K562 (cell line): ENCODE data around the gene EDN2. TPM values are rescaled to one million over a fixed set of nuclear protein-coding genes. Genes with fewer than 3 reads are reported as not detected.

Experiments used
- ATAC-seq: fragments of 200-7000 bp; cut with Tn5 transposase; 3 replicates; pipeline ENCODE4 v1.9.1; 2020; ENCODE audit warnings: moderate library complexity
- BruUV-seq: library from RNA; stranded (reverse); fragments of 400-500 nt; replicated peaks from 2 replicates; lab custom pipeline; 2021; lab: Mats Ljungman, UMichigan
- CTCF ChIA-PET: fragments of 300-600 bp; formaldehyde crosslinking; extraction: SDS; loops from one replicate; lab custom pipeline; 2021; ENCODE audit warnings: low intra/inter-chr PET ratio; lab: Yijun Ruan, JAX
- POLR2A ChIA-PET: fragments of 300-600, 350-650 bp; sonication (Branson Sonifier 250); formaldehyde crosslinking; extraction: SDS; loops from one replicate; lab custom pipeline; 2021; ENCODE audit warnings: antibody characterized with exemption, inconsistent platforms; lab: Yijun Ruan, JAX
- DNase-seq, 4 experiments: peaks; one replicate each; pipeline versions ENCODE4 v3.0.0 to v3.0.0-alpha.2; 2011 to 2018; ENCODE audit warnings: low spot score in 3 of 4, mixed read lengths in 3 of 4; ENCODE audit errors: extremely low read depth in 1 of 4
- FAIRE-seq: peaks from 2 replicates; lab custom pipeline; 2011; peaks lifted over from hg19 to GRCh38; lab: Jason Lieb, UNC
- H2AFZ ChIP-seq: 2 replicates; pipeline ENCODE4 v1.6.0; 2011; ENCODE audit warnings: low read depth, low read length, control low read depth, inconsistent platforms
- H3K27ac ChIP-seq: fragments of 200-600 bp; 3 replicates; pipeline ENCODE4 v1.8.0; 2011; ENCODE audit warnings: low read depth, mild to moderate bottlenecking, control low read depth, inconsistent platforms, low read length, moderate library complexity, mixed read lengths; ENCODE audit errors: extremely low read depth
- H3K27me3 ChIP-seq, 2 experiments: fragments of 300-600 bp in 1 of 2; 2 replicates in 1 of 2; 3 replicates in 1 of 2; pipeline versions ENCODE4 v1.6.0 to v1.8.0; 2011; ENCODE audit warnings: inconsistent platforms in 2 of 2, low read length in 2 of 2, mild to moderate bottlenecking in 1 of 2, mixed read lengths in 1 of 2, moderate library complexity in 1 of 2; ENCODE audit not compliant: control insufficient read depth in 2 of 2, insufficient read depth in 2 of 2
- H3K36me3 ChIP-seq: fragments of 300-600 bp; 3 replicates; pipeline ENCODE4 v1.8.0; 2011; ENCODE audit warnings: mild to moderate bottlenecking, low read length, inconsistent platforms; ENCODE audit not compliant: control insufficient read depth, insufficient read depth
- H3K4me1 ChIP-seq, 2 experiments: fragments of 200-600 bp in 1 of 2; replicated peaks in 1 of 2; 2 replicates in 1 of 2; 3 replicates in 1 of 2; pipeline versions ENCODE4 v1.5.1 to v1.8.0; 2011; ENCODE audit warnings: inconsistent platforms in 2 of 2, low read length in 2 of 2, mild to moderate bottlenecking in 1 of 2, mixed read lengths in 1 of 2, moderate library complexity in 1 of 2; ENCODE audit not compliant: control insufficient read depth in 2 of 2, insufficient read depth in 2 of 2
- H3K4me2 ChIP-seq: 2 replicates; pipeline ENCODE4 v1.6.1; 2011; ENCODE audit warnings: low read length, control low read depth, inconsistent platforms, mixed read lengths; ENCODE audit not compliant: insufficient read depth
- H3K4me3 ChIP-seq: fragments of 200-600 bp; sonication (generic), shearing (Covaris generic); 2 replicates; pipeline ENCODE4 v1.5.1; 2016; ENCODE audit warnings: control low read depth, inconsistent platforms
- H3K79me2 ChIP-seq: fragments of 200-600 bp; 3 replicates; pipeline ENCODE4 v1.8.0; 2011; ENCODE audit warnings: low read length, inconsistent platforms; ENCODE audit not compliant: control insufficient read depth, insufficient read depth
- H3K9ac ChIP-seq, 2 experiments: 2 replicates each; pipeline versions ENCODE4 v1.6.0 to v1.6.1; 2011; ENCODE audit warnings: low read depth in 2 of 2, low read length in 2 of 2, control low read depth in 1 of 2, inconsistent platforms in 1 of 2, mild to moderate bottlenecking in 1 of 2, mixed read lengths in 1 of 2; ENCODE audit not compliant: insufficient read depth in 1 of 2
- H3K9me1 ChIP-seq: one replicate; pipeline ENCODE4 v1.6.0; 2011; ENCODE audit warnings: inconsistent platforms, mild to moderate bottlenecking, low read length, moderate library complexity; ENCODE audit not compliant: control insufficient read depth, insufficient read depth
- H3K9me3 ChIP-seq: replicated peaks from 2 replicates; pipeline ENCODE4 v1.5.1; 2011; ENCODE audit warnings: low read depth, low read length, inconsistent platforms; ENCODE audit not compliant: control insufficient read depth, insufficient read depth
- H4K20me1 ChIP-seq: replicated peaks from 2 replicates; pipeline ENCODE4 v1.6.1; 2011; ENCODE audit warnings: low read length, inconsistent platforms, mixed read lengths; ENCODE audit not compliant: control insufficient read depth, insufficient read depth
- HOXB6 ChIP-seq: fragments of 250-450 bp; sonication (Bioruptor Pico); IDR thresholded peaks from 2 replicates; pipeline ENCODE4 v1.5.1; 2022; ENCODE audit warnings: mild to moderate bottlenecking, borderline replicate concordance
- SRSF9 ChIP-seq: fragments of 200-400 bp; formaldehyde crosslinking; IDR thresholded peaks from 2 replicates; pipeline ENCODE4 v1.6.1; 2017; ENCODE audit warnings: low read depth, low read length, borderline replicate concordance
- ZFP36 ChIP-seq: fragments of 150-350 bp; IDR thresholded peaks from 2 replicates; pipeline ENCODE4 v1.6.1; 2018; ENCODE audit warnings: low read length, low read depth; ENCODE audit not compliant: partially characterized antibody
- ZNF232 ChIP-seq: sonication (generic); formaldehyde crosslinking; IDR thresholded peaks from 2 replicates; pipeline ENCODE4 v1.8.0; 2022; ENCODE audit warnings: mild to moderate bottlenecking, missing genetic modification reagents
- WGBS: fragments of 100-300 bp; shearing (Covaris generic); methylation state at CpG from one replicate; pipeline ENCODE4 v1.1.6; 2016; ENCODE audit warnings: low coverage, mixed read lengths; ENCODE audit not compliant: insufficient coverage; ENCODE audit errors: missing lambda C conversion rate; 5-methylcytosine and 5-hydroxymethylcytosine counted together
- in situ Hi-C: fragments of 300-500 bp; cut with MboI; formaldehyde crosslinking; loops from 4 replicates; pipeline ENCODE4 v1.15.0; 2018; ENCODE audit warnings: inconsistent platforms, mixed read lengths
- intact Hi-C: fragments of 100-400 bp; cut with micrococcal nuclease; formaldehyde crosslinking; loops from 2 replicates; pipeline ENCODE4 v1.14.2; 2022
- polyA plus RNA-seq, 8 experiments: library from polyadenylated mRNA; depleted of rRNA in 4 of 8; stranded (reverse) in 5 of 8; unstranded in 3 of 8; fragments of >200 nt; fragmentation: Nextera tagmentation in 2 of 8; fragmentation: Illumina TruSeq in 1 of 8; extraction: Ambion mirVana in 2 of 8; extraction: Trizol in 1 of 8; gene quantifications; 2 replicates each; pipeline versions ENCODE4 v1.2.1 to v1.2.3, GENCODE V29; 2011 to 2014; ENCODE audit warnings: inconsistent platforms in 1 of 8, missing spikeins in 1 of 8
- total RNA-seq, 7 experiments: library from RNA; depleted of rRNA in 6 of 7; stranded (reverse); fragments of >200 nt in 6 of 7; fragmentation: Illumina TruSeq in 2 of 7; extraction: Trizol in 2 of 7; gene quantifications; 2 replicates each; pipeline versions ENCODE4 v1.2.1 to v1.2.3, GENCODE V29; 2011 to 2021; ENCODE audit warnings: low replicate concordance in 1 of 7
- TF ChIP-seq, protein P1 (sequence below): sonication (generic); formaldehyde crosslinking; IDR thresholded peaks from 2 replicates; pipeline ENCODE4 v1.5.0; 2020; ENCODE audit warnings: missing genetic modification reagents
- TF ChIP-seq, protein P2 (sequence below): sonication (generic); formaldehyde crosslinking; IDR thresholded peaks from 2 replicates; pipeline ENCODE4 v1.4.0; 2020; ENCODE audit warnings: mild to moderate bottlenecking, missing genetic modification reagents
- TF ChIP-seq, protein P3 (sequence below): IDR thresholded peaks from 3 replicates; pipeline ENCODE4 v1.6.1; 2011; ENCODE audit warnings: borderline replicate concordance, mild to moderate bottlenecking, moderate library complexity; ENCODE audit not compliant: insufficient read length; ENCODE audit errors: extremely low read depth
- TF ChIP-seq, protein P4 (sequence below): fragments of 450-650 bp; formaldehyde crosslinking; IDR thresholded peaks from 2 replicates; pipeline ENCODE4 v1.4.0; 2020; ENCODE audit warnings: mild to moderate bottlenecking, mixed read lengths

EDN2 gene
- total and polyA plus RNA-seq, 9 of the 15 experiments (the other 6 are each of a cell fraction or from before 2014, with no cell fraction given): not detected

DNA sequence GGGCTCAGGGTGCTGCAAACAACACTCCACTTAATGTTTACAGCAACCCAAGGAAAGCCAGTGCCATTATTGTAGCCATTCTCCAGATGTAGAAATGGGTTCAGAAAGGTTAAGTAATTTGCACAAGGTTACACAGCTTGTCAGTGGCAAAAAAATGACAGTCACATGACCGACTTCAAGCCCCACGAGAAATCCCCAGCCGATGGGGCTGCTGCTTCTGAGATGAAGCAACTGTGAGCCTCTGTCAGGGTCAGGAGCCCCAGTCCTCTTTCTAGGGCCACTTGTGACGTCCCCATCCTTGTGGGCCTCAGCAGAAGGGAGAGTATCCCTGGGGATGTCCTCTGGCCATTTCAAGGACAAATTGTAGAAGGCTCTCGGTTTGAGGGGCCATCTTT, 54.8 kb downstream of the EDN2 start:
- no peak overlapping the region for H3K27ac ChIP-seq
- no TSS peak for BruUV-seq
- no peaks in the 10 kb centered on the region for H3K36me3 ChIP-seq
- peaks cover 18% of the 10 kb centered on the region for H4K20me1 ChIP-seq
- no peak overlapping the region for H3K4me3 ChIP-seq
- peaks cover 7 to 19% of the 10 kb centered on the region in 2 experiments; a peak in 3 of 5 replicates for H3K4me1 ChIP-seq
- intact Hi-C loops: loop anchor here (10.0 kb wide), 1 partner anchor 395 kb away; no protein-coding TSS in a partner anchor
- H3K9me1 ChIP-seq: peaks cover 2% of the 10 kb centered on the region
- in situ Hi-C loops: loop anchor here (5.0 kb wide), 2 partner anchors 112 to 162 kb away; no protein-coding TSS in a partner anchor
- no peaks in the 10 kb centered on the region for H3K79me2 ChIP-seq
- ATAC-seq: no peak
- no peak overlapping the region for H3K4me2 ChIP-seq
- WGBS: 2% methylated on average over 5 of the region's 5 CpGs
- ChIA-PET CTCF (no interaction called here), POLR2A (interaction anchor here (0.9 kb wide), 1 partner anchor 105 kb away, joined by 3 read pairs; no protein-coding TSS in a partner anchor)
- FAIRE-seq: no peak
- no peak overlapping the region for H3K9ac ChIP-seq
- H3K27me3 ChIP-seq: peaks cover 18 to 40% of the 10 kb centered on the region in 2 experiments
- no peaks in the 10 kb centered on the region for H3K9me3 ChIP-seq
- TF ChIP-seq ZFP36 (peak; percentile 46), SRSF9 (no peak), ZNF232 (CRISPR knock-in tag) (no peak), HOXB6 (no peak)
- TF ChIP-seq, protein P1, sequence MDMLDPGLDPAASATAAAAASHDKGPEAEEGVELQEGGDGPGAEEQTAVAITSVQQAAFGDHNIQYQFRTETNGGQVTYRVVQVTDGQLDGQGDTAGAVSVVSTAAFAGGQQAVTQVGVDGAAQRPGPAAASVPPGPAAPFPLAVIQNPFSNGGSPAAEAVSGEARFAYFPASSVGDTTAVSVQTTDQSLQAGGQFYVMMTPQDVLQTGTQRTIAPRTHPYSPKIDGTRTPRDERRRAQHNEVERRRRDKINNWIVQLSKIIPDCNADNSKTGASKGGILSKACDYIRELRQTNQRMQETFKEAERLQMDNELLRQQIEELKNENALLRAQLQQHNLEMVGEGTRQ (CRISPR knock-in tag): 0 out of 2 replicates have a peak, but pooled peaks have one; percentile 22
- TF ChIP-seq, protein P2, sequence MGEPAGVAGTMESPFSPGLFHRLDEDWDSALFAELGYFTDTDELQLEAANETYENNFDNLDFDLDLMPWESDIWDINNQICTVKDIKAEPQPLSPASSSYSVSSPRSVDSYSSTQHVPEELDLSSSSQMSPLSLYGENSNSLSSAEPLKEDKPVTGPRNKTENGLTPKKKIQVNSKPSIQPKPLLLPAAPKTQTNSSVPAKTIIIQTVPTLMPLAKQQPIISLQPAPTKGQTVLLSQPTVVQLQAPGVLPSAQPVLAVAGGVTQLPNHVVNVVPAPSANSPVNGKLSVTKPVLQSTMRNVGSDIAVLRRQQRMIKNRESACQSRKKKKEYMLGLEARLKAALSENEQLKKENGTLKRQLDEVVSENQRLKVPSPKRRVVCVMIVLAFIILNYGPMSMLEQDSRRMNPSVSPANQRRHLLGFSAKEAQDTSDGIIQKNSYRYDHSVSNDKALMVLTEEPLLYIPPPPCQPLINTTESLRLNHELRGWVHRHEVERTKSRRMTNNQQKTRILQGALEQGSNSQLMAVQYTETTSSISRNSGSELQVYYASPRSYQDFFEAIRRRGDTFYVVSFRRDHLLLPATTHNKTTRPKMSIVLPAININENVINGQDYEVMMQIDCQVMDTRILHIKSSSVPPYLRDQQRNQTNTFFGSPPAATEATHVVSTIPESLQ: no peak
- TF ChIP-seq, protein P3, sequence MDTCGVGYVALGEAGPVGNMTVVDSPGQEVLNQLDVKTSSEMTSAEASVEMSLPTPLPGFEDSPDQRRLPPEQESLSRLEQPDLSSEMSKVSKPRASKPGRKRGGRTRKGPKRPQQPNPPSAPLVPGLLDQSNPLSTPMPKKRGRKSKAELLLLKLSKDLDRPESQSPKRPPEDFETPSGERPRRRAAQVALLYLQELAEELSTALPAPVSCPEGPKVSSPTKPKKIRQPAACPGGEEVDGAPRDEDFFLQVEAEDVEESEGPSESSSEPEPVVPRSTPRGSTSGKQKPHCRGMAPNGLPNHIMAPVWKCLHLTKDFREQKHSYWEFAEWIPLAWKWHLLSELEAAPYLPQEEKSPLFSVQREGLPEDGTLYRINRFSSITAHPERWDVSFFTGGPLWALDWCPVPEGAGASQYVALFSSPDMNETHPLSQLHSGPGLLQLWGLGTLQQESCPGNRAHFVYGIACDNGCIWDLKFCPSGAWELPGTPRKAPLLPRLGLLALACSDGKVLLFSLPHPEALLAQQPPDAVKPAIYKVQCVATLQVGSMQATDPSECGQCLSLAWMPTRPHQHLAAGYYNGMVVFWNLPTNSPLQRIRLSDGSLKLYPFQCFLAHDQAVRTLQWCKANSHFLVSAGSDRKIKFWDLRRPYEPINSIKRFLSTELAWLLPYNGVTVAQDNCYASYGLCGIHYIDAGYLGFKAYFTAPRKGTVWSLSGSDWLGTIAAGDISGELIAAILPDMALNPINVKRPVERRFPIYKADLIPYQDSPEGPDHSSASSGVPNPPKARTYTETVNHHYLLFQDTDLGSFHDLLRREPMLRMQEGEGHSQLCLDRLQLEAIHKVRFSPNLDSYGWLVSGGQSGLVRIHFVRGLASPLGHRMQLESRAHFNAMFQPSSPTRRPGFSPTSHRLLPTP: no peak
- TF ChIP-seq, protein P4, sequence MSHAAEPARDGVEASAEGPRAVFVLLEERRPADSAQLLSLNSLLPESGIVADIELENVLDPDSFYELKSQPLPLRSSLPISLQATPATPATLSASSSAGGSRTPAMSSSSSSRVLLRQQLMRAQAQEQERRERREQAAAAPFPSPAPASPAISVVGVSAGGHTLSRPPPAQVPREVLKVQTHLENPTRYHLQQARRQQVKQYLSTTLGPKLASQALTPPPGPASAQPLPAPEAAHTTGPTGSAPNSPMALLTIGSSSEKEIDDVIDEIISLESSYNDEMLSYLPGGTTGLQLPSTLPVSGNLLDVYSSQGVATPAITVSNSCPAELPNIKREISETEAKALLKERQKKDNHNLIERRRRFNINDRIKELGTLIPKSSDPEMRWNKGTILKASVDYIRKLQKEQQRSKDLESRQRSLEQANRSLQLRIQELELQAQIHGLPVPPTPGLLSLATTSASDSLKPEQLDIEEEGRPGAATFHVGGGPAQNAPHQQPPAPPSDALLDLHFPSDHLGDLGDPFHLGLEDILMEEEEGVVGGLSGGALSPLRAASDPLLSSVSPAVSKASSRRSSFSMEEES (CRISPR knock-in tag): peak; percentile 71
- H2AFZ ChIP-seq: no peak overlapping the region
- no peak for DNase-seq
